ENCODE measurements around the gene OSBPL7. TPM values are rescaled to one million over a fixed set of nuclear protein-coding genes. Genes with fewer than 3 reads are reported as not detected.

OSBPL7 gene
- total RNA-seq, 1 experiment from 2014 or later, result 9.1 TPM

- Histone ChIP-seq H3K27me3 (replicated peaks; ENCODE audit: insufficient read depth, low read depth, low read length, poor library complexity) (peaks cover 11% of the 10 kb centered on the region), H3K9me3 (ENCODE audit: low read depth, low read length, poor library complexity, severe bottlenecking) (no peaks in the 10 kb centered on the region), H3K27ac (ENCODE audit: low read depth, low read length, poor library complexity, severe bottlenecking) (no peak overlapping the region), H3K36me3 (ENCODE audit: insufficient read depth, low read length, poor library complexity, severe bottlenecking) (no peaks in the 10 kb centered on the region), H3K4me1 (ENCODE audit: insufficient read depth, low read length, poor library complexity, severe bottlenecking) (no peaks in the 10 kb centered on the region), H3K4me3 (ENCODE audit: low read depth, low read length, poor library complexity, severe bottlenecking) (peak overlapping the region; percentile 62)
- ChIA-PET CTCF (interaction anchor here (1.1 to 2.8 kb wide), 2 partner anchors 48 to 105 kb away, joined by 5 to 19 read pairs; no protein-coding TSS in a partner anchor), POLR2A (ENCODE audit: low non-redundant PET) (no interaction called here)
- intact Hi-C loops (cut with micrococcal nuclease; ENCODE audit: unreplicated experiment), result loop anchor here (2.0 to 10.0 kb wide), 3 partner anchors 49 to 176 kb away; partner anchors contain the start of gene PNPO
- DNase-seq (ENCODE audit: low spot score), result no peak
- BruUV-seq (replicated peaks), result no TSS peak
- TF ChIP-seq EZH2 (IDR thresholded peaks at IDR 0.05; ENCODE audit: borderline replicate concordance, low read depth, low read length, poor library complexity, severe bottlenecking) (no peak), CTCF (conservative IDR thresholded peaks at IDR 0.05; ENCODE audit: low read depth, low read length) (no peak; the same call in 1 of the 2 replicates)
These were observed 20.1 kb upstream of the OSBPL7 start for GRCh38 chr17:47841488-47842291.

GRCh38 chr17:47840742-47841487, 19.3 kb upstream of the OSBPL7 start, which contains the start of gene SCRN2:
Gene SCRN2 (minus strand): TSS chr17:47841273. CDS start chr17:47840843, 430 bp downstream.
- H3K4me3 ChIP-seq (ENCODE audit: low read depth, low read length, poor library complexity, severe bottlenecking), result peak within 1 kb of the TSS; percentile 62
- peak; percentile 67 for DNase-seq (ENCODE audit: low spot score)
- CTCF ChIA-PET, result interaction anchor here (1.1 to 2.8 kb wide), 2 partner anchors 49 to 106 kb away, joined by 5 to 19 read pairs; no protein-coding TSS in a partner anchor
- no peaks in the 10 kb centered on the region for H3K36me3 ChIP-seq (ENCODE audit: insufficient read depth, low read length, poor library complexity, severe bottlenecking)
- intact Hi-C loops (cut with micrococcal nuclease; ENCODE audit: unreplicated experiment), result loop anchor here (2.0 to 10.0 kb wide), 3 partner anchors 50 to 176 kb away; partner anchors contain the start of gene PNPO
- POLR2A ChIA-PET (ENCODE audit: low non-redundant PET), result no interaction called here
- BruUV-seq (replicated peaks), result TSS peak; percentile 89
- peak within 1 kb of the TSS; percentile 61 for H3K27ac ChIP-seq (ENCODE audit: low read depth, low read length, poor library complexity, severe bottlenecking)
- peak; percentile 84 for TF ChIP-seq CTCF (conservative IDR thresholded peaks at IDR 0.05; ENCODE audit: low read depth, low read length)
- TF ChIP-seq EZH2 (IDR thresholded peaks at IDR 0.05; ENCODE audit: borderline replicate concordance, low read depth, low read length, poor library complexity, severe bottlenecking), result no peak
- H3K4me1 ChIP-seq (ENCODE audit: insufficient read depth, low read length, poor library complexity, severe bottlenecking), result no peaks in the 10 kb centered on the region
- H3K9me3 ChIP-seq (ENCODE audit: low read depth, low read length, poor library complexity, severe bottlenecking), result no peaks in the 10 kb centered on the region
- peaks cover 4% of the 10 kb centered on the region for H3K27me3 ChIP-seq (replicated peaks; ENCODE audit: insufficient read depth, low read depth, low read length, poor library complexity)

GRCh38 chr17:47840001-47840741, 18.6 kb upstream of the OSBPL7 start:
- Histone ChIP-seq H3K36me3 (ENCODE audit: insufficient read depth, low read length, poor library complexity, severe bottlenecking) (no peaks in the 10 kb centered on the region), H3K27me3 (replicated peaks; ENCODE audit: insufficient read depth, low read depth, low read length, poor library complexity) (no peaks in the 10 kb centered on the region), H3K4me1 (ENCODE audit: insufficient read depth, low read length, poor library complexity, severe bottlenecking) (no peaks in the 10 kb centered on the region), H3K4me3 (ENCODE audit: low read depth, low read length, poor library complexity, severe bottlenecking) (peak overlapping the region; percentile 62), H3K27ac (ENCODE audit: low read depth, low read length, poor library complexity, severe bottlenecking) (peak overlapping the region; percentile 61), H3K9me3 (ENCODE audit: low read depth, low read length, poor library complexity, severe bottlenecking) (no peaks in the 10 kb centered on the region)
- no peak for TF ChIP-seq CTCF (conservative IDR thresholded peaks at IDR 0.05; ENCODE audit: low read depth, low read length)
- TF ChIP-seq EZH2 (IDR thresholded peaks at IDR 0.05; ENCODE audit: borderline replicate concordance, low read depth, low read length, poor library complexity, severe bottlenecking), result no peak
- POLR2A ChIA-PET (ENCODE audit: low non-redundant PET), result no interaction called here
- intact Hi-C loops (cut with micrococcal nuclease; ENCODE audit: unreplicated experiment), result loop anchor here (2.0 to 10.0 kb wide), 3 partner anchors 51 to 177 kb away; partner anchors contain the start of gene PNPO
- CTCF ChIA-PET, result no interaction called here
- no TSS peak for BruUV-seq (replicated peaks)
- DNase-seq (ENCODE audit: low spot score), result no peak

All from A673 (cell line).